ENCODE results near the gene APOBEC3A.

APOBEC3A gene

DNA sequence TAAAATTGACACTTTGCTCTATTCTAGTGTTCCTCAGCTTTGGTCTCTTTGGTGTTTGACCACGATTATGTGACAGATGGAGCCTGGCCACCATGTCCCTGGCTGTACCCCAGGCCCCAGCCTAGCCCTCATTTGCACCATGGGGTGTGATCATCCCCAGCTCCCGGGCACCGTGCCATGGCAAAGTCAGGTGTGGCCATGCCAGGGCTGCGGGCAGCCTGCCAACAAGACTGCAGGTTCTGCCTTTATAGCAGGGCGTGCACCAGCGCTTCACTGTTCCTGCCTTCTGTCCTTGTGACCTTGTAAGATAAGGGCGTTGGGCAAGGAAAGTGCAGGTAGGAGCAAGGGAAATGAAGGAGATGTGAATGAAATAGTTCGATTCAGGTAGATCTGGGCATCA, 22.4 kb upstream of the APOBEC3A start:
- POLR2A ChIA-PET = no interaction called here
- DNase-seq (ENCODE audit: low read depth, low spot score) = no peak
- no peak overlapping the region for H3K4me3 ChIP-seq (ENCODE audit: low read depth, low read length)
- TF ChIP-seq, protein P1, sequence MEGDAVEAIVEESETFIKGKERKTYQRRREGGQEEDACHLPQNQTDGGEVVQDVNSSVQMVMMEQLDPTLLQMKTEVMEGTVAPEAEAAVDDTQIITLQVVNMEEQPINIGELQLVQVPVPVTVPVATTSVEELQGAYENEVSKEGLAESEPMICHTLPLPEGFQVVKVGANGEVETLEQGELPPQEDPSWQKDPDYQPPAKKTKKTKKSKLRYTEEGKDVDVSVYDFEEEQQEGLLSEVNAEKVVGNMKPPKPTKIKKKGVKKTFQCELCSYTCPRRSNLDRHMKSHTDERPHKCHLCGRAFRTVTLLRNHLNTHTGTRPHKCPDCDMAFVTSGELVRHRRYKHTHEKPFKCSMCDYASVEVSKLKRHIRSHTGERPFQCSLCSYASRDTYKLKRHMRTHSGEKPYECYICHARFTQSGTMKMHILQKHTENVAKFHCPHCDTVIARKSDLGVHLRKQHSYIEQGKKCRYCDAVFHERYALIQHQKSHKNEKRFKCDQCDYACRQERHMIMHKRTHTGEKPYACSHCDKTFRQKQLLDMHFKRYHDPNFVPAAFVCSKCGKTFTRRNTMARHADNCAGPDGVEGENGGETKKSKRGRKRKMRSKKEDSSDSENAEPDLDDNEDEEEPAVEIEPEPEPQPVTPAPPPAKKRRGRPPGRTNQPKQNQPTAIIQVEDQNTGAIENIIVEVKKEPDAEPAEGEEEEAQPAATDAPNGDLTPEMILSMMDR (IDR thresholded peaks at IDR 0.05; ENCODE audit: insufficient read depth, low read length, missing control alignments) = no peak
- CTCF ChIA-PET = interaction anchor here (1.8 to 2.5 kb wide), 2 partner anchors 68 to 167 kb away, joined by 6 read pairs; no protein-coding TSS in a partner anchor

DNA sequence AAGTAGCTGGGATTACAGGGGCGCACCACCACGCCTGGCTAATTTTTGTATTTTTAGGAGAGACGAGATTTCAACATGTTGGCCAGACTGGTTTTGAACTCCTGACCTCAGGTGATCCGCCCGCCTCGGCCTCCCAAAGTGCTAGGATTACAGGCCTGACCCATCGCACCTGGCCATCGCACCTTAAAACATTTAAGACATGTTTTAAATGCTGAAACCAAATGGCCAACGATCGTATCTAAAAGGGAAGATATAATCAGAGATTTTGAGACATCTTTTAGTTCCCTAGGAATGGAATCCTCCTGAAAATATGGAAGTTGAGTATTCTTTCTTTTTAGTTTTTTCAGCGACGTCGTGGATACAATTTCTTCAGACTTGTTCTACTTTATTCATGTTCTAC, 21.8 kb upstream of the APOBEC3A start:
- CTCF ChIA-PET = interaction anchor here (1.1 to 2.5 kb wide), 2 partner anchors 66 to 167 kb away, joined by 3 to 6 read pairs; no protein-coding TSS in a partner anchor

DNA sequence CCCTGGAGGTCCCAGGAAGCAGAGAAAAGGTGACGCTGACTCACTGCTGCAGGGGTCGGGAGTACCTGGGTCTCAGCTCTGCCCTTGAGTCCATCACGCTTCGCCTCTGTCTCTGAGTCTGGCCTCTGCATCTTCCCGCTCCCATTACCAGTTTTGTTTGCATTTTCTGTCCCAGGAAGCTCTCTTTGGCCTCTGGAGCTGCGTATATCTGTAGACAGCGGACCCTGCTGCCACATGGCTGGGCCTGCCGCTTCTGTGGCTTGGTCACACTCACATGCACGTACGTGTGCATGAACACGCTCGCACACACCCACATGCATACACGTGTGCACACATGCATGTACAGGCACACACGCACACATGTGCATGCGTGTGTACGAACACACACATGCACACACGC, 20.8 kb upstream of the APOBEC3A start:
- POLR2A ChIA-PET = no interaction called here
- DNase-seq (ENCODE audit: low read depth, low spot score) = no peak
- TF ChIP-seq, protein P1 (IDR thresholded peaks at IDR 0.05; ENCODE audit: insufficient read depth, low read length, missing control alignments) = no peak
- CTCF ChIA-PET = interaction anchor here (1.0 to 2.5 kb wide), 3 partner anchors 10 to 168 kb away, joined by 3 to 6 read pairs (median 4); no protein-coding TSS in a partner anchor
- H3K4me3 ChIP-seq (ENCODE audit: low read depth, low read length) = no peak overlapping the region

More for the DNA sequence above, 21.8 kb upstream of the APOBEC3A start:
- TF ChIP-seq, protein P1 (IDR thresholded peaks at IDR 0.05; ENCODE audit: insufficient read depth, low read length, missing control alignments) = no peak
- no peak for DNase-seq (ENCODE audit: low read depth, low spot score)
- no peak overlapping the region for H3K4me3 ChIP-seq (ENCODE audit: low read depth, low read length)
- POLR2A ChIA-PET = no interaction called here

DNA sequence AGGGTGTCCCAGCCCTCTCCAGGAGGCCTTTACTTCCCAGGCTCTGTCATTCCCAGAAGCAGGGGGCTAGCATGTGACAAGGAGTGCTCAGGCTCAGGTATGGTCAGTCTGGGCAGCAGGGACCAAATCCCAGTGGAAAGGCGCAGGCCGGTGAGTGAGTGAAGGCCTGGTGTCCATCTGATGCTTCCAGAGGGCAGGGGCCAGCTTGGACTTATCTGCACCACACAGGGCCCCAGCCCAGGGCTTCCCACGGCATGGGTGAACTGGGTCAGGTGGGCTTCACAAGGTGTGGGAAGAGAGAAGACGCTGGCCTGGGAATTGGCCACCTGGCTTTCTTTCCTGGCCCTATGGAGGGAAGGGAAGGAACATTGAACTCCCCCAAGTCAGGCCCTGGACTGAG, 20.4 kb upstream of the APOBEC3A start:
- TF ChIP-seq, protein P1 (IDR thresholded peaks at IDR 0.05; ENCODE audit: insufficient read depth, low read length, missing control alignments) = no peak
- DNase-seq (ENCODE audit: low read depth, low spot score) = no peak
- ChIA-PET POLR2A (no interaction called here), CTCF (interaction anchor here (1.0 kb wide), 1 partner anchor 10 kb away, joined by 4 read pairs; no protein-coding TSS in a partner anchor)
- no peak overlapping the region for H3K4me3 ChIP-seq (ENCODE audit: low read depth, low read length)

DNA sequence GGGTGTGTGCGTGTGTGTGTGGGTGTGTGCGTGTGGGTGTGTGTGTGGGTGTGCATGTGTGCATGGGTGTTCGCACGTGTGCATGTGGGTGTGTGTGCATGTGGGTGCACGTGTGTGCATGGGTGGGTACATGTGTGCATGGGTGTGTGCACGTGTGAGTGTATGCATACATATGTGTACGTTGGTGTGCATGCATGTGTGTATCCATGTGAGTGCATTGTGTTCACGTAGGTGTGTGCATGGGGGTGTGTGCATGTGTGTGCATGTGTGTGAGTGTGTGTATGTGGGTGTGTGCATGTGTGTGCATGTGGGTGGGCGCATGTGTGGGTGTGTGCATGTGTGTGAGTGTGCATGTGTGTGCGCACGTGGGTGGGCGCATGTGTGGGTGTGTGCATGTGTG, 19.9 kb upstream of the APOBEC3A start:
- TF ChIP-seq, protein P1 (IDR thresholded peaks at IDR 0.05; ENCODE audit: insufficient read depth, low read length, missing control alignments) = no peak
- H3K4me3 ChIP-seq (ENCODE audit: low read depth, low read length) = no peak overlapping the region
- POLR2A ChIA-PET = no interaction called here
- CTCF ChIA-PET = no interaction called here
- no peak for DNase-seq (ENCODE audit: low read depth, low spot score)

DNA sequence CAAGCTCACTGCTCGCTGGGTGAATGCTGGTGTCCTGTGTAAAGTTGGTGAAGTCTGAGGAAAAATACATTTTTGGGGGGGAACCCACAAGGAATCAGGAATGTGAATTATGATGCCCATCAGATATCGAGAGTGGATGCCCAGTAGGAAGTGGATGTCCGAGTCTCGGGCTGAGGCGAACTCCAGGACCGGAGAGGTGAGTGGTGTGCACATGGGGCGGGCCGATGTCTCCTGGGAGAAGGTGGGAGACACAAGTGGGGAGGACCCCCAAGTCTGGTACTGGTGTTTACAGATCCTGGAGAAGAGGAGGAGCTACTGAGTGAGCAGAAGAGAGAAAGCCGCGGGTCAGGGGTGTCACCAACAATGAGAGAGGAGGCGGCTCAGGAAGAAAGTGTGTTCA, 19.2 kb upstream of the APOBEC3A start:
- TF ChIP-seq, protein P1 (IDR thresholded peaks at IDR 0.05; ENCODE audit: insufficient read depth, low read length, missing control alignments) = no peak
- H3K4me3 ChIP-seq (ENCODE audit: low read depth, low read length) = no peak overlapping the region
- no peak for DNase-seq (ENCODE audit: low read depth, low spot score)
- POLR2A ChIA-PET = no interaction called here
- CTCF ChIA-PET = interaction anchor here (1.0 to 1.8 kb wide), 3 partner anchors 10 to 69 kb away, joined by 3 to 7 read pairs (median 4); no protein-coding TSS in a partner anchor

All from AG04449 (cell line).